Stimulated activated CD8-positive, alpha-beta memory T cell treated with anti-CD3 and anti-CD28 coated beads, Interleukin-15, amount 100 ng/mL, for 48 hours (primary cell): Measurements from ENCODE around the gene SHLD2.
"Not testable (repeated sequence)": the region's sequence is repeated elsewhere in the genome, so short reads cannot be mapped to it uniquely, and the experiment has no call there.

ENCODE experiments used
- DNase-seq, 2 donors: peaks; one replicate each; pipeline ENCODE4 v3.0.0-alpha.2; 2020; ENCODE audit warnings: low read depth in 2 of 2

Gene SHLD2

DNA sequence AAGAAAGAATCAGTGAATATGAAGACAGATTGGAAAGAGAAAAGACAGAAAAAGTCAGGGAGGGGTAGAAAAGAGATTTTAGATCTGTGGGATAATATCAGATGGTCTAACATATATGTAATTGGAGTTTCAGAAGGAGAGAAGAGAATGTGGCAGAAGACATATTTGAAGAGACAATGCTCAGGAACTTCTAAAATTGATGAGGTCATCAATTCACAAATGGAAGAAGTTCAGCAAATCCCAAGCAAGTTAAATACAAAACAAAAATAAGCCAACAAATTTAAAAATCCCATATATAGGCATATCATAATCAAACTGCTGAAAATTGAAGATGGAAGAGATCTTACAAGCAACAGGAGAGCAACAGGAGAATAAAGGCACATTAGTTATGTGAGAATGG lies 42.5 kb downstream of the SHLD2 start:
- not testable (repeated sequence) for DNase-seq

DNA sequence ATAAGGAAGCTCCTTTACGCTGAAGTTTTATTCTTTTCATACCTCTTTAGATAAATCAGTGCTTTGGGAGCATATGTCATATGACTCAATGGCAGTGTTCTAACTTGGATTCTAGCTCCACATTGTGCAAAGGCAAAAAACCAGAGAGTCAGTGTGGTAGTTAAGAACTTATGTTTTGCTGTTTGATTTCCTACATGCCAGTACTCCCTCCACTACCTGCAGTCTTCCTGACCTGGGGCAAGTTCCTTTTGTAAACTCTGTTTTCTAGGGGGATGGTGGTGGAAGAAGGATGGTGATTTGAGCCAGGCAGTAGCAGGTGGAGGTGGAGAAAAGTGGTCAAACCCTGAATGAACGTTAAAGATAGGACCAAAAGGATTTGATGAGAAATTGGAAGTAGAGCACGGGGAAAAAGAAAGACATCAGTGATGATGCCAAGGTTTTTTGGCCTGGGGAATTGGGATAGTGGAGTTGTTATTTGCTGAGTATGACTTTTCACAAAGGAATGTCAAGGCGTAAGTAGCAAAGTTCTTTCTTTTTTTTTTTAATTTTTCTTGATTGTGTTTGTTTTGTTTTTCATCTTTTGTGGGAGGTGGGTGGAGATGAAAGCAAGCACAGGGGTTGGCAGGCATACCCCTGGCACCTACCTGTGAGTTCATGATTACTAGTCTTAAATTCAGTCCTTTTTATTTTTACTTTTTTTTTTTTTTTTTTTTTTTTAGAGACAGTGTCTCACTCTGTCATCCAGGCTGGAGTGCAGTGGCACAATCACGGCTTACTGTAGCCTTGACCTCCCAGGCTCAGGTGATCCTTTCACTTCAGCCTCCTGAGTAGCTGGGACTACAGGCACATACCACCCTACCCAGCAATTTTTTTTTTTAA lies 47.5 kb downstream of the SHLD2 start:
- not testable (repeated sequence) for DNase-seq

DNA sequence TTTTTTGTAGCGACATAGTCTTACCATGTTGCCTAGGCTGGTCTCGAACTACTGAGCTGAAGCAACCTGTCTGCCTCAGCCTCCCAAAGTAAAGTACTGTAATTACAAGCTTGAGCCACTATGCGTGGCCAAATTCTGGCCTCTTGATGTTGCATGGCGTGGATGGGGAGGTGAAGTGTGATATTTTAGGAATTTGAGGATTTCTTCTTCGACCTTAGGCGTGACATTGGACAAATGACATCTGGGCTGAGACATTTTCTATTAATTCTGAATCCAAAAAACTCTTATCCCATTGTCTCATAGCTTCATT lies 48.1 kb downstream of the SHLD2 start:
- not testable (repeated sequence) for DNase-seq

DNA sequence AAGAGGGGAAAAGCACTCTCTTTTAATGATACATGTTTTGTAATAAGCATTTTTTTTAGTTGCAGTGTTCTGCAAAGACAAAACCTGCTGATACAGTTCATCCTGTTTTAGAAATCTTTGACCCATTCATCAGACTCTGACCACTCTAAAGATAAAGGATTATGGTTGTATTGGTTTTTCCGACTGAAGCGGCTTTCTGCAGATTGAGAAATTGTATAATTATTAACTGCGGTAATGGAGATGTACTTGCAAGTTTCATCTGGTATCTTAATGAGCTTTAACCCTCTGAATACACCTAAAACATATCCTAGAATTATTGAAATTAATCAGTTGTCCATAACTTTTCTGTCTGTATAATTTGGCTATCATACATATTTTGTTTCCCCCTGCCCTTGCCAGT lies 50.6 kb downstream of the SHLD2 start:
- DNase-seq: not testable (repeated sequence)

DNA sequence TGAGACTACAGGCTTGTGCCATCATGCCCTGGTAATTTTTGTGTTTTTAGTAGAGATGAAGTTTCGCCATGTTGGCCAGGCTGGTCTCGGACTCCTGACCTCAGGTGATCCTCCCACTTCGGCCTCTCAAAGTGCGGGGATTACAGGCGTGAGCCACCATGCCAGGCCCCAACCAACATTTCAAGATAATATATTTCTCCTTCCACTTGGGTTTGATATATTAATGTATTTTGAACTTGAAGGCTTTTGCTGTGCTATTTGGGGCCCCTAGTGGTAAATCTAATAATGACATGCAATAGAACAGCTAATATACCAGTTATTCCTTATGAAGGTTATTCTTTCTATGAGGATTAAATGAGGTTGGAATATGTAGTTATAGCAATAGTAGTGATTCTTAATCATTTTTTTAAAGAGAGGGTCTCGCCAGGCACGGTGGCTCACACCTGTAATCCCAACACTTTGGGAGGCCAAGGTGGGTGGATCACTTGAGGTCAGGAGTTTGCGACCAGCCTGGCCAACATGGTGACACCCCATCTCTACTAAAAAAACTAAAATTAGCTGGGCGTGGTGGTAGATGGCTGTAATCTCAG lies 54.1 kb downstream of the SHLD2 start:
- not testable (repeated sequence) for DNase-seq

DNA sequence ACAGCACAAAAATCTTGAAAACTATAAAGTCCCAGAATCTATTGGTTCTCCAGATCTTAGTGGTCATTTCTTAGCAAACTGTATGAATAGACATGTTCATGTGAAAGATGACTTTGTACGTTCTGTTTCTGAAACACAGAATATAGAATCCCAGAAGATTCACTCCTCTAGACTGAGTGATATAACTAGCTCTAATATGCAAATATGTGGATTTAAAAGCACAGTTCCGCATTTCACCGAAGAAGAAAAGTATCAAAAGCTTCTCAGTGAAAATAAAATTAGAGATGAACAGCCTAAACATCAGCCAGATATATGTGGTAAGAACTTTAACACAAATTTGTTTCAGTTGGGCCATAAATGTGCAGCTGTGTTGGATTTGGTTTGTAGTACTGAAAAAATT lies 56.5 kb downstream of the SHLD2 start:
- DNase-seq: not testable (repeated sequence)

DNA sequence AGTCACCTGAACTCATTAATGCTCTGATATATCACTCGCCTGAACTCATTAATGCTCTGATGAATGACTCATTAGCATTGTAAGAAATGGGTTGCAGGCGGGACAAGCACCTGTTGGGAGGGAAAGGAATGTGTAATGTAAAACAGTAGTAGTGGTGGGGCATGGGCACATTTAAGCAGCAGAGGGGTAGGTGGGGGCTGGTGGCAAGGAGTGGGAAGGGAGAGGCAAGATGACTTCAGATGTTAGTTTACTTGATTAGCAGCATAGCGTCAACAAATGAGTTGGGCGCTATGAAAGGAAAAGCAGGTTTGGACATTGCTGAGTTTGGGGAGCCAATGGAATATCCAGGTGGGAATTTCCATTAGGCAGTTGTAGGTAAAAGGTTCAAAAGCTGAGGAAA lies 61.8 kb downstream of the SHLD2 start:
- DNase-seq: not testable (repeated sequence)

DNA sequence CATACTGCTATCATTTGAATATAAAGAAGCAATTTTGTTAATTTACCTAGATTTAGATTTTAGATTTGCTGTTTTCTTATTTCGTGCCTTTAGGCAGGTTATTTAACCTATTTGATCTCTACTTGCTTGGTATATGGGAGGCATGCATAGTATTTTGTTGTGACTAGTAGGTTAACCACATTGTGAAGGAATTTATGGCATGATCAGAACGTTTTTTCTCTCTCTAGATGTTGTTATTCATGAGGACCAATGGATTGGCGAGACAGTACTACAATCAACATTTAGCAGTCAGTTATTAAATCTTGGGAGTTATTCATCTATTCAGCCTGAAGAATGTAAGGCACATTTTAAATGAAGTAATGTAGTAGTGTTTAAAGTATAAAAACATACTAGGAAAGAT lies 62.8 kb downstream of the SHLD2 start:
- not testable (repeated sequence) for DNase-seq

DNA sequence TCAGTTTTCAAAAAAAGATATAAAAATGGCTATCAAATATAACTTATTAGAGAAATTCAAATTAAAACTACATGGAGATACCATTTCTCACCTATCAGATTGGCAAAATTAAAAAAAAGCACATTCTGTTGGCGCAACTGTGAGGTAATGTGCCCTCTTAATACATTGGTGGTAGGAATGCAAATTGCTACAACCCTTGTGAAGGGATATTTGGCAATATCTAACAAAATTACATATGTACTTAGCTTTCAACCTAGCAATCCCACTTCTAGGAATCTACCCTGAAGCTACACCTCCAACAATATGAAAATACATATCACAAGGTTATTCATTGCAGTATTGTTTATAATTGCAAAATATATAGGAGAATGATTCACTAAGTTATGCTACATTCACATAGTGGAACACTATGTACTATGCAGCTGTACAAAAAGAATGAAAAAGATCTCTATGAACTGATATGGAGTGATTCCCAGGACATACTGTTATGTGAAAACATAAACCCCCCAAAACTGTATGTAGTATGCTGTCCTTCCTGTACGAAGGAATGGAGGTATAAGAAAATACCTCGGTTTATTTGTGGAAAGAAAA lies 67.8 kb downstream of the SHLD2 start:
- DNase-seq: not testable (repeated sequence)

DNA sequence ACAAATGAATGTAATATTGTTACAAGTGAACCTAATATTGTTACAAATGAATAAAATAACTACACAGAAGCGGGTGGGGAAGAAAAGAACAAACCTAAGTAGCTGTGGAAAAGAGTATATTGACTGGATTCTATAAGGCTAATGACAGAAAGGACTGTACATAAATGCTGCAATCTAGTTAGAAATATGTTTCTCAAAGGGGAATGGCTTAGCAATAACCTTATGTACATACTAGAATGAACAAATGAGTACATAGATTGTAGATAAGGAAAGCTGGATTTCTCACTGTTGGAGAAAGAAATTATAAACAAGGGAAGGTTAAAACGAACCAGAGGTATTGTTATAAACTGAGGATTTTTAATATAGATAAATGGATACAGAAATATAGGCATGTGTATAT lies 68.4 kb downstream of the SHLD2 start:
- not testable (repeated sequence) for DNase-seq

DNA sequence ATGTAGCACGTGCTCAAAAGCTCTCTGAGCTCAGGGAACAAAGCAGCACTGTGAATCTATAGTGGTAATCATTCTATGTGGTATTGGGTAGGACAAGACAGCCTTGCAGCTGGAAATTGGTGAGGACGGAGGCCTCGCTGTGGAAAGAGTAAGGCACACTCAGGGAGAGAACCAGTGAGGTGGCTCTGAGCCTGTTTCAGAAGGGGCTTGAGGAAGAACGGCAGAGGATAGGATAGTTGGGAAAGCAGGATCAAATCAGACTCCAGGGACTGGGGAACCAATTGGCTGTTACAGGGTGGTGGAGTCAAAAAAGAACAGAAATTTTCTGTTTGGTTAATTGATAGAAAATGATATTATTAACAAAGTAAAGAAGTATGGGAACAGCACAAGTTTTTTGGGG lies 74.9 kb downstream of the SHLD2 start:
- not testable (repeated sequence) for DNase-seq

DNA sequence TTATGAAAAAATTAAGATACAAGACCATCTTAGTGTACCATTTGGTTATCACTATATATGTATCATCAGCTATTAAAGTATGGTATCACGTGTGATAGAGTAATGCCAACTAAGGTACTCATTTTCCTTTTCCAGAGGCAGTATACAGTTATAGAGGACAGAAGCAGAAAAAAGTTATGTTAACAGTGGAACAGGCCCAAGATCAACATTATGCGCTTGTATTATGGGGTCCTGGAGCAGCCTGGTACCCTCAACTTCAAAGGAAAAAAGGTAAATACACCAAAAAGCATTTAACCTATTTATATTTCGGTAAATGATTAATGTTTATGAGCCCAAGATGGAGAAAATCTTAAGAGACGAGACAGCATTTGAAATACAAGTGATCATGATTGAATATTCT lies 75.7 kb downstream of the SHLD2 start:
- DNase-seq: not testable (repeated sequence)

DNA sequence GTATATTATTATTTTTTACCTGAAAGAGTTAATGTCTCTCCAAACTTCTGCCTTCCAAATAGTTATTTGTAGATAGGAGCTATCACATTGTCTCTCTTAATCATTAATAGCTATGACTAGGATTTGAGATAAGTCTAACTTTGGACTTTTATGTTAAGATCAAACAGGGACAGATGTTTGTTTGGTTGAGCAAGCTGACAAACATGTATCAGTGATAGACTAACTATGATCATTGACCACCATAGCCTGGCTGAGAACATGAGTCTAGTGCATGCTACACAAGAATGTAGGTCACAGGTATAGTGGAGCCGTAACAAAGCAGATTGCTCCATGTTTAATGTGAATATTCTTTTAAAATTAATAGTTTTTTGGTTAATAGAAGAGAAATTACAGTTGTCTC lies 76.7 kb downstream of the SHLD2 start:
- not testable (repeated sequence) for DNase-seq

DNA sequence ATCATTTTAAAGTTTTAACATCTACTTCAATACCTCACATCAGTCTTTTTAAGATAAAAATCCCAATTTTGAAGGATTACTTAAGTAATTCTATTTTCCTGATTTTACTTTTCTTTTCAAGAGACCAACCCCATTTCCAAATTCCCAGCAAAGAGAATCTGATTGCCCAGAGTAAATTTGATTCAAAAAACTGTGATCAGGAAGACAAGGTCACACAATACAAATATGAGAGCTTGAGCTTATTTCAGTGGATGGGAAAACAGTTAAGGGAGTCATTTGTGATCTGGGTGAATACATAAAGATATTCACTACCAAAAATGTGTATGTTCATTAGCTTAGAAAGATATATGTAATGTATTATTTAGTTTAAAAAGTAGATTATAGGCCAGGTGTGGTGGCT lies 77.2 kb downstream of the SHLD2 start:
- DNase-seq: not testable (repeated sequence)

DNA sequence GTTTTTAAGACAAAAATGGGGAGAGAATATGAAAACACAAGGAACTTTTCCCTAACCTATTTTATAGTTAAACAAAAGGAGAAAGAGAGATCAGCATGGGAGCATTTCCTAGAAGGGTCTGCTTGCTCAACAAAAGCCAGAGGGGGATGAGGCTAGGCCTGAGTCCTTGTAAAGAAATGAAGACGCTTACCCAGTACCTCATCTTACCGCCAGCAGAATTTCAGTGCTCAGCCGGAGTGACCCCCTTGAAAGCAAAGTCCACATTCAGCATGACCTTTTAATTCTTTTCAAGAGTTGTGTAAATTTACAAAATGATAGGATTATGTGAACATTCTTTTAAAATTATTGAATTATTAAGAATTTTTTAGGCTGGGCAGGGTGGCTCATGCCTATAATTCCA lies 82.6 kb downstream of the SHLD2 start:
- not testable (repeated sequence) for DNase-seq

DNA sequence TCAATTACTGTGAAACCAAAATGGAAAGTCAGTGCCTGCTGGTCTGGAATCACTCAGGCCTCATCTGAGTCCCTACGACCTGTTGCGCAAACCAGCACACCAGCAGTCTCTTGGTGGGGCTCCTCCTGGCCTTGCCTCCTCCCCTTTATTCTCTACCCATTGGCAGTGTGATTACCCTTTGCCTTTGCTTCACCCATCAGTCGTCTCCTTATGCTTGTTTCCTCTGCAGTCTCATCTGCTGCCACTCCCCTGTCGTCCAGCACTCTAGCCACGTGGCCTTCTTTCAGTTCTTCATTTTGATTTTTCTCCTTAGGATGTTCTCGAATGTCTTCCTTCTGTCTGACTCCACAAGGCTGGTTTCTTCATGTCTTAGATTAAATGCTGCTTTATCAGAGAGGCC lies 89.4 kb downstream of the SHLD2 start:
- not testable (repeated sequence) for DNase-seq

DNA sequence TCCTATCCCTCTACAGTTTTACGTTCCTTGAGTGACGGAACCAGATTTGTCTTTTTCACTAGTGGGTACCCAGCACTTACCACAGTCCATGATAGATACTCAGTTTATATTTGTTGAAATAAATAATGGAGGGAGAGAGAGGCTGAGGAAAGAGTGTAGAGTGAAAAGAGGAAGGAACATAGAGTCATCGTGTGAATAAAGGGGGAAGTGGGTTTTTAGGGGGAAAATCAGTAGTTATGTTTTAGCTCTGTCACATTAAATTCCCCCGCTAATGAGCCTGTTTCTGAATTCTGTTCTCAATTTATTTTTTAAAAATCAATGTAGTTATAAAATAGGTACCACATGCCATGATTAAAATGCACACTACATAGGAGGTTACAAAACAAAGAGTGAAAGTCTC lies 91.0 kb downstream of the SHLD2 start:
- not testable (repeated sequence) for DNase-seq

DNA sequence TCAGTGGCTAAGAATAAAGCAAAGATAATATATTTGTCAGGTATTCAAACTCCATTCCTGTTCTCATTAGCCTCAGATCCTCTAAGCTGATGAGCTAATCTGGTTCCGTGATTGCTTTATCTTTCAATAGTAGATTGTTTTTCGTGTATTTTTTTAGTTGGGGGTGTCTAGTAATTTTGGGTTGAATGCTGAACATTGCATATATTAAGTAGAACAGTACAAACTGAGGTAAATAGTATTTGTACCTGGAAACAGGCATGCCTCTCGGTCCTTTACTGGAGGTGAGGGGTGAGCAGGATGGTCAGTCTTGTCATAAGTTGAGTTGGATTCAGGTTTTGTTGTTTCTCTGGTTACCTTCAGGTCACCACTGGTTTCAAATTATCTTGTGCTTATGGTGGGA lies 92.6 kb downstream of the SHLD2 start:
- DNase-seq: not testable (repeated sequence)

DNA sequence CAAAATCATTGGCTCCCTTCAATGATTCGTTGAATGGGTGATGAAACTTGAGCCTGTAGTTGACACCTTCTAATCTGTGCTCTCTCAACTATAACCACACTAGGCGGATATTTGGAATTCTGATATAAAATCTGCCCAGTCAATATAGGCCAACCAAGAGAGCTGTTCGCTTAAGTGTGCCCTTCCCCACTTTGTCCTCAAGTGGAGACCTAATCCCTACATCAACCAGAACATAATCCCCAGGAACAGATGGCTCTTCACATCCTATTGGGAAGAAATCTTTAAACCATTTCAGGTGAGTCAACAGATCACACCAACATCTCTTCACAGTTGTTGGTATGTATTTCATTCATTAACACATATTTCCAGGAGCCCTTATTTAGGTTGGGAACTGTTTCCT lies 96.8 kb downstream of the SHLD2 start:
- DNase-seq: not testable (repeated sequence)

DNA sequence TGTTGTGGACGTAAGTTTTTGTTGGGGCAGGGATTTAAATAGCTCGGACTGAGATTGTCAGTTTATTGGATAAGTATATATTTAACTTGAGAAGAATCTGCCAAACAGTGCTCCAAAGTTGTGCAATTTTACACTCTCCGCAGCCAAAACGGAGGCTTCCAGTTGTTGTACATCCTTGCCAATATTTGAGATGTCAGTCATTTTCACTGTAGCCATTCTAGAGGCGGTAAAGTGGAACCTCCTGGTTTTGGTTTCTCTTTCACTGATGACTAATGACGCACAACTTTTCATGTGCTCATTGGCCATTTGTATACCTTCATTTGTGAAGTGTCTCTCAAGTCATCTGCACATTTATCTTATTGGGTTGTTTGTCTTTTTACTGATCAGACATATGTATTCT lies 105.9 kb downstream of the SHLD2 start:
- not testable (repeated sequence) for DNase-seq

DNA sequence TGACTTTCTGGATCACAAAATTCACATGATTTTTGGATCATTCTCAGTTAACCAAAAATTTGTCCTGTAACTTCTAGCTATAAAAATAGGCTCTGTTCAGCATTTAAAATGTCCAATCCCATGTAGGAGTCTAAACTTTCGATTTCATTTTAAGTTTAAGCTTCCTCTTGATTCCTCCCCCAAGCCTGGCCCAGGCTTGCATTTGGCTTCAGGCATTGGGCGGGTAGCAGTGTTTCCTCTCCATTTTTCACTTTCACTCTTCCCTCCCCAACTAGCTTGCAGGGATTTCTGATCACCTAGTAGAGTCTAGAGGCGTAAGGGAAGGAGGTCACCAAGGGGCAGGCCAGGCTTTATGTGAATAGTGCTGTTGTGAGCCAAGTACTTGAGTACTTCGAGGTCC lies 109.8 kb downstream of the SHLD2 start:
- not testable (repeated sequence) for DNase-seq

DNA sequence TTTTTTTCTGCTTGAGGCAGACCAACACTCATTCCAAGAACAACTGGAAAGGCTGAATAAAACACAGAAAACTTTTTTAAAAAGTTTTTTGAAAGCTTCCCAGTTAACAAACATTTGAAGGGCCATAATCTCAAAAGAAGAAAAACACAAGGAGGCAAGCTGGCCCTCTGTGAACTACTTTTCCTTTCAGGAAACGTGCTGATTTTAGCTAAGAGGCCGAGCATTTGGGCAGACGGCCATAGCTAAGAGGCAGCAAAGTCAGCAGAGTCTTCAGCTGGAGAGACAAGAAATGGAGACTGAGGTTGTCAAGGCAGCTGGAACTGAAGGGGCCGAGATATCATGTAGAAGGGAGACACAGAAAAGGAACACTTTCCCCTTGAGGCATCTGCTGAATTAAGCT lies 111.9 kb downstream of the SHLD2 start:
- not testable (repeated sequence) for DNase-seq

DNA sequence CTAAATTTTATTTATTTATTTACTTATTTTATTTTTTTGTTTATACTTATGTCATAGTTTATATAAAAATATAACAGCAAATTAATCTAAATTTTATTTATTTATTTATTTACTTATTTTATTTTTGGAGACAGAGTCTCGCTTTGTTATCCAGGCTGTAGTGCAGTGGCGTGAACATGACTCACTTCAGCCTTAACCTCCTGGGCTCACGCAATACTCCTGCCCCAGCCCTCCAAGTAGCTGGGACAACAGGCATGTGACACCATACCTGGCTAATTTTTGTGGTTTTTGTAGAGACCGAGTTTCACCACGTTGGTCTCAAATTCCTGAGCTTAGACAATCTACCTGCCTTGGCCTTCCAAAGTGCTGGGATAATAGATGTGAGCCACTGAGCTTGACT lies 115.3 kb downstream of the SHLD2 start:
- DNase-seq: not testable (repeated sequence)
